ENCODE measurements around the gene HOOK2. TPM values are rescaled to one million over a fixed set of nuclear protein-coding genes. Genes with fewer than 3 reads are reported as not detected.
A peak's percentile ranks its signal among the peaks of the same experiment; 100 is the strongest.

The HOOK2 gene
- total RNA-seq, 4 donors from 2014 or later = 128 to 145 (median 136) TPM

DNA sequence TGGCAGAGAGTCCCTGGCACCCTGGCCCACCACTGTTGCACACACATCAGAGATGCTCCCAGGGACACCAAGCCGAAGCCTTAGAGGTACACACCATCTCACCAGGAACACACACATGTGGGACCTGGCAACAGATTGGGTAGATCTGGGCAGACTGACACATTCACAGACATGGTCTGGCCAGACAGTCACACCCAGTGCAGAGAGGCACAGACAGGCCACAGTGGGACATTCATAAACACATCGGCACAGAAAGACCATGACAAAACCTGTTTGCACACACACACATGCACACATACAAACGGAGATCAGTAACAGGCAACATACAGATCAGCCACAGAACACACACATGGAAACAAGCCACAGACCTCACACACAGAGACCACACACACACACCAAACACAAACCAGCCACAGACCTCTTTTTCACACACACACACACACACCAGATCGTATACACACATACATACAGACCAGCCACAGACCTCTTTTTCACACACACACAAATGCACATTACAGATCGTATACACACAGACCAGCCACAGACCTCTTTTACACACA is 9.6 kb upstream of the HOOK2 start:
- intact Hi-C loops (cut with DNase I) = no loop called here
- Histone ChIP-seq H3K9me3 (no peaks in the 10 kb centered on the region), H3K4me1 (peaks cover 58 to 74% of the 10 kb centered on the region in 2 donors), H3K4me3 (replicated peaks in 1 of 3) (no peak overlapping the region), H3K27me3 (no peaks in the 10 kb centered on the region), H3K36me3 (no peaks in the 10 kb centered on the region), H3K27ac (peak overlapping the region; percentile 96 to 99 (median 96))
- 71 to 75% methylated on average over 4 to 5 of the region's 5 CpGs for WGBS, 2 donors
- no peak for DNase-seq
- TF ChIP-seq, protein P1, sequence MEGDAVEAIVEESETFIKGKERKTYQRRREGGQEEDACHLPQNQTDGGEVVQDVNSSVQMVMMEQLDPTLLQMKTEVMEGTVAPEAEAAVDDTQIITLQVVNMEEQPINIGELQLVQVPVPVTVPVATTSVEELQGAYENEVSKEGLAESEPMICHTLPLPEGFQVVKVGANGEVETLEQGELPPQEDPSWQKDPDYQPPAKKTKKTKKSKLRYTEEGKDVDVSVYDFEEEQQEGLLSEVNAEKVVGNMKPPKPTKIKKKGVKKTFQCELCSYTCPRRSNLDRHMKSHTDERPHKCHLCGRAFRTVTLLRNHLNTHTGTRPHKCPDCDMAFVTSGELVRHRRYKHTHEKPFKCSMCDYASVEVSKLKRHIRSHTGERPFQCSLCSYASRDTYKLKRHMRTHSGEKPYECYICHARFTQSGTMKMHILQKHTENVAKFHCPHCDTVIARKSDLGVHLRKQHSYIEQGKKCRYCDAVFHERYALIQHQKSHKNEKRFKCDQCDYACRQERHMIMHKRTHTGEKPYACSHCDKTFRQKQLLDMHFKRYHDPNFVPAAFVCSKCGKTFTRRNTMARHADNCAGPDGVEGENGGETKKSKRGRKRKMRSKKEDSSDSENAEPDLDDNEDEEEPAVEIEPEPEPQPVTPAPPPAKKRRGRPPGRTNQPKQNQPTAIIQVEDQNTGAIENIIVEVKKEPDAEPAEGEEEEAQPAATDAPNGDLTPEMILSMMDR (IDR thresholded peaks at IDR 0.05) = no peak
- TF ChIP-seq POLR2A (IDR thresholded peaks at IDR 0.05) = no peak

DNA sequence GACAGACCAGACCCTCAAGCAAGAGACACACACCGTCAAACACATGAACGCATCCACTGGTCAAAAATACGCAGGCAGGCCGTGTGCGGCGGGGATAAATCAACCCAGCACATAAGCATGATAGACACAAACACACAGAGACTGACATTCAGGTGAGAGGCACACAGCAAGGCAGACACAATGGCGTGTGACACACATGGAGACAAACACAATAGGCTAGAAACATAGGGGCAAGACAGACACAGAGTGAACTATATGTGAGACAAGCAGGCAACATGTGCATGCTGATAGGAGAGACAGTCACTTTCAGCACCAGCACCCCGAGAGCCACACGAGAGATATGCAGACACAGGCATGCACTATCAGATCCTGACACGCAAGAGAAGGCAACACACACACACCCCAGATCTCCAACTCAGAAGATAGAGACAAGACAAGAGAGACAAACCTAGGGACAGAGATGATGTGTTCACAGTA is 9.1 kb upstream of the HOOK2 start:
- TF ChIP-seq, protein P1 (IDR thresholded peaks at IDR 0.05) = no peak
- no peak for TF ChIP-seq POLR2A (IDR thresholded peaks at IDR 0.05)
- DNase-seq = no peak
- Histone ChIP-seq H3K36me3 (no peaks in the 10 kb centered on the region), H3K4me1 (peaks cover 60 to 79% of the 10 kb centered on the region in 2 donors), H3K9me3 (no peaks in the 10 kb centered on the region), H3K27me3 (no peaks in the 10 kb centered on the region), H3K27ac (peak overlapping the region; percentile 96 to 99 (median 96)), H3K4me3 (replicated peaks in 1 of 3) (no peak overlapping the region)
- 67 to 73% methylated on average over 10 of the region's 10 CpGs for WGBS, 2 donors
- intact Hi-C loops (cut with DNase I) = no loop called here

DNA sequence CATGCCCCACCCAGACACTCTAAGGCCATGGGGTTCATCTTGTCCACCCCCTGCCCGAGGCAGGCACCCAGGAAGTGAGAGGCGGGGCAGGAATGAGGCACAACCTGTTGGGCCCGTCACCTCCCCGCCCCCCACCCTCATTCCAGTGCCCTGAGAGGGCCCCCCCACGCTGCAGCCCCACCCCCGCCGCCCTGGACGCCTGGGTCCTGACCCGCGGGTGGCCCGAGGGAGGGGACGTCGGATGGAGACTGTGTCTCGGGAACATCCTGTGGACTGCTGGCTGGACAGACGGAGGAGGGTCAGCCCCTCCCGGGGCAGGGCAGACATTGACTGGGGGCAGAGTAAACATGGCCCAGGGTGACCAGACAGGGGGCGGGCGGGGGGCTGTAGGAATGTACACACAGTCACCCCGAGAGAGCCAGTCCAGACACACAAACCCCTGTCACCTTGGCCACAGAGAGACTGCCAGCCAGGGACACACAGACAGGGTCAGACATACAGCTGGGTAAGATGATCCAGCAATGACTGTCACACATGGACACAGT is 8.6 kb upstream of the HOOK2 start:
- H3K27ac ChIP-seq = peak overlapping the region; percentile 96 to 99 (median 96)
- TF ChIP-seq, protein P1 (IDR thresholded peaks at IDR 0.05) = no peak
- TF ChIP-seq POLR2A (IDR thresholded peaks at IDR 0.05) = no peak
- intact Hi-C loops (cut with DNase I) = no loop called here
- 11 to 24% methylated on average over 3 to 6 of the region's 19 CpGs for WGBS, 2 donors
- peak; percentile 61 to 75 for DNase-seq
- no peak overlapping the region for H3K4me3 ChIP-seq (replicated peaks in 1 of 3)
- no peaks in the 10 kb centered on the region for H3K9me3 ChIP-seq
- peaks cover 61 to 80% of the 10 kb centered on the region in 2 donors for H3K4me1 ChIP-seq
- H3K27me3 ChIP-seq = no peaks in the 10 kb centered on the region
- no peaks in the 10 kb centered on the region for H3K36me3 ChIP-seq

DNA sequence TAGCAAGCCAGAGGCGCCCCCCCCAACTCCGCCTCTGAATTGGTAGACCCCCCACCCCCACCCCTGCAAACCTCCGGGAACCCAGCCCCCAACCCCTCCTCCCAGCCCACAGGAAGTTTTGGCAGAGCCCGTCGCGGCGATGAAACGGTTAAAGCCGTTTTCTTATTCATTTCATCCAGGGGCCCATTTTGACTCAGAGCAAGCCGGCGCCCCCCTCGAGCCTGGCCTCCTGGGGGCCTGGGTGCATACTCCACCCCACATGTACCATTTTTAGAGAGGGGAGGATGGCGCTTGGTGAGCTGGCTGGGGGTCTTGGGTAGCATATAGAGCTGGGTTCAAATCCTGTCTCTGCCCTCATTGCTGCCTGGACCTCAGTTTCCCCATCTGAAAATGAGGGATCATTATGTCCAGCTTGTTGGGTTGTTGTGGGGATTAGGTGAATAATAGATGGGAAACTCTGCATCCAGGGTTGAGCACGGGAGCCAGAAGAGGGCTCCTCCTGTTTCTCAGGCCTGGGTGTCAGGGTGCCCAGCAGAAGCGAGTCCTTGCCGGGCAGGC is 8.0 kb upstream of the HOOK2 start:
- H3K4me3 ChIP-seq (replicated peaks in 1 of 3) = peak overlapping the region in 1 of 3 donors; percentile 46
- 13 to 17% methylated on average over 10 to 11 of the region's 16 CpGs for WGBS, 2 donors
- TF ChIP-seq, protein P1 (IDR thresholded peaks at IDR 0.05) = no peak
- TF ChIP-seq POLR2A (IDR thresholded peaks at IDR 0.05) = peak in 1 of 2 donors; percentile 32
- H3K27me3 ChIP-seq = no peaks in the 10 kb centered on the region
- H3K36me3 ChIP-seq = no peaks in the 10 kb centered on the region
- DNase-seq = no peak
- H3K27ac ChIP-seq = peak overlapping the region; percentile 96 to 99 (median 96)
- H3K9me3 ChIP-seq = no peaks in the 10 kb centered on the region
- peaks cover 60 to 80% of the 10 kb centered on the region in 2 donors for H3K4me1 ChIP-seq
- intact Hi-C loops (cut with DNase I) = no loop called here
